Spleen (tissue), 11 donors: ENCODE results near the gene KDF1. TPM values are rescaled to one million over a fixed set of nuclear protein-coding genes. Genes with fewer than 3 reads are reported as not detected.

Experiments
- DNase-seq: peaks from one replicate; pipeline ENCODE4 v3.0.0-alpha.2; 2020
- H3K27ac ChIP-seq, 8 donors: fragments of 200-600 bp; sonication (generic) in 7 of 8; 1 replicate in 4 of 8; 2 replicates in 4 of 8; pipeline versions ENCODE4 v1.5.0 to v1.8.0; 2016 to 2021; ENCODE audit warnings: inconsistent platforms in 4 of 8, mild to moderate bottlenecking in 4 of 8, moderate library complexity in 1 of 8
- H3K27me3 ChIP-seq, 7 donors: fragments of 200-600 bp; sonication (generic) in 6 of 7; replicated peaks in 1 of 7; 1 replicate in 4 of 7; 2 replicates in 3 of 7; pipeline versions ENCODE4 v1.5.0 to v1.8.0; 2016 to 2021; ENCODE audit warnings: inconsistent platforms in 3 of 7, mild to moderate bottlenecking in 1 of 7
- H3K36me3 ChIP-seq, 6 donors: fragments of 200-600 bp; sonication (generic) in 5 of 6; 1 replicate in 4 of 6; 2 replicates in 2 of 6; pipeline versions ENCODE4 v1.5.0 to v1.8.0; 2016 to 2021; ENCODE audit warnings: inconsistent platforms in 2 of 6
- H3K4me1 ChIP-seq, 6 donors: fragments of 200-600 bp; sonication (generic) in 5 of 6; 1 replicate in 3 of 6; 2 replicates in 3 of 6; pipeline versions ENCODE4 v1.5.0 to v1.8.0; 2016 to 2021; ENCODE audit warnings: inconsistent platforms in 3 of 6
- H3K4me3 ChIP-seq, 8 donors: fragments of 200-600 bp; sonication (generic) in 7 of 8; 1 replicate in 4 of 8; 2 replicates in 4 of 8; pipeline versions ENCODE4 v1.5.0 to v1.8.0; 2016 to 2021; ENCODE audit warnings: inconsistent platforms in 4 of 8, mild to moderate bottlenecking in 4 of 8, moderate library complexity in 2 of 8
- H3K9me3 ChIP-seq, 8 donors: fragments of 200-600 bp; sonication (generic) in 7 of 8; 1 replicate in 4 of 8; 2 replicates in 4 of 8; pipeline versions ENCODE4 v1.5.0 to v1.8.0; 2016 to 2021; ENCODE audit warnings: inconsistent platforms in 4 of 8
- POLR2A ChIP-seq, 3 donors: fragments of 450-650 bp; IDR thresholded peaks; one replicate each; pipeline ENCODE4 v1.5.1; 2017; ENCODE audit warnings: antibody characterized with exemption in 3 of 3, mild to moderate bottlenecking in 1 of 3
- POLR2AphosphoS5 ChIP-seq, 3 donors: sonication (generic); formaldehyde crosslinking; IDR thresholded peaks; one replicate each; pipeline ENCODE4 v1.5.1; 2017; ENCODE audit warnings: antibody characterized with exemption in 3 of 3
- WGBS, 5 donors: extraction: QIAGEN DNeasy Blood & Tissue Kit in 3 of 5; methylation state at CpG; one replicate each; pipeline versions ENCODE4 v1.1.5 to v1.1.7; 2013 to 2018; 5-methylcytosine and 5-hydroxymethylcytosine counted together
- intact Hi-C: fragments of 100-400 bp; cut with DNase I; formaldehyde crosslinking; loops from one replicate; pipeline ENCODE4 v1.15.0; 2023; ENCODE audit warnings: low total_unique reads
- polyA plus RNA-seq, 3 donors: library from polyadenylated mRNA; stranded (reverse); fragments of 200-250 nt; gene quantifications; one replicate each; pipeline ENCODE4 v1.2.1, GENCODE V29; 2013
- total RNA-seq, 7 donors: library from RNA; depleted of rRNA in 3 of 7; stranded (reverse); fragments of >200 nt in 3 of 7; fragmentation: NEBNext Ultra II Directional in 4 of 7; extraction: Animal tissue kit (Norgen Biotek cat#: 25700) in 4 of 7; gene quantifications; one replicate each; pipeline versions ENCODE4 v1.1.0 to v1.2.1, GENCODE V29; 2016 to 2021
- TF ChIP-seq, protein P1 (sequence below), 11 experiments: fragments of 200-600 bp in 7 of 11; fragments of 450-650 bp in 4 of 11; sonication (generic) in 4 of 11; IDR thresholded peaks in 8 of 11; conservative IDR thresholded peaks in 3 of 11; 1 replicate in 7 of 11; 2 replicates in 4 of 11; pipeline versions ENCODE4 v1.4.0 to v1.8.0; 2016 to 2021; ENCODE audit warnings: antibody characterized with exemption in 11 of 11, inconsistent platforms in 4 of 11, mild to moderate bottlenecking in 1 of 11
- donor health status: healthy with polysubstance abuse.
- donor health status: DM: no; HTN: no; CAD: no; lungs with moderate emphysema.
- donor health status: DM: no; HTN: no; CAD: no.
- donor health status: Bipolar disorder and iron deficiency.
- donor health status: healthy.
- donor health status: DM: no; HTN: no; CAD: no.
- donor health status: DM: yes; HTN: yes; CAD: no.

Gene KDF1
- total and polyA plus RNA-seq, 10 donors: 0.44 to 2.1 (median 0.98) TPM

GRCh38 chr1:26970810-26971209 is 10.5 kb upstream of the KDF1 start:
- no peak overlapping the region for H3K27ac ChIP-seq
- no peak for TF ChIP-seq POLR2A (IDR thresholded peaks at IDR 0.05)
- no peak for TF ChIP-seq POLR2AphosphoS5 (IDR thresholded peaks at IDR 0.05)
- TF ChIP-seq, protein P1, sequence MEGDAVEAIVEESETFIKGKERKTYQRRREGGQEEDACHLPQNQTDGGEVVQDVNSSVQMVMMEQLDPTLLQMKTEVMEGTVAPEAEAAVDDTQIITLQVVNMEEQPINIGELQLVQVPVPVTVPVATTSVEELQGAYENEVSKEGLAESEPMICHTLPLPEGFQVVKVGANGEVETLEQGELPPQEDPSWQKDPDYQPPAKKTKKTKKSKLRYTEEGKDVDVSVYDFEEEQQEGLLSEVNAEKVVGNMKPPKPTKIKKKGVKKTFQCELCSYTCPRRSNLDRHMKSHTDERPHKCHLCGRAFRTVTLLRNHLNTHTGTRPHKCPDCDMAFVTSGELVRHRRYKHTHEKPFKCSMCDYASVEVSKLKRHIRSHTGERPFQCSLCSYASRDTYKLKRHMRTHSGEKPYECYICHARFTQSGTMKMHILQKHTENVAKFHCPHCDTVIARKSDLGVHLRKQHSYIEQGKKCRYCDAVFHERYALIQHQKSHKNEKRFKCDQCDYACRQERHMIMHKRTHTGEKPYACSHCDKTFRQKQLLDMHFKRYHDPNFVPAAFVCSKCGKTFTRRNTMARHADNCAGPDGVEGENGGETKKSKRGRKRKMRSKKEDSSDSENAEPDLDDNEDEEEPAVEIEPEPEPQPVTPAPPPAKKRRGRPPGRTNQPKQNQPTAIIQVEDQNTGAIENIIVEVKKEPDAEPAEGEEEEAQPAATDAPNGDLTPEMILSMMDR (IDR thresholded peaks at IDR 0.05 in 8 of 11, conservative IDR thresholded peaks at IDR 0.05 in 3 of 11): no peak
- intact Hi-C loops: no loop called here
- H3K4me3 ChIP-seq: no peak overlapping the region
- WGBS, 5 donors: 70 to 87% (median 81%) methylated on average over 6 to 7 of the region's 7 CpGs
- H3K4me1 ChIP-seq: no peaks in the 10 kb centered on the region
- peaks cover 0 to 29% (median 0%) of the 10 kb centered on the region in 7 donors for H3K27me3 ChIP-seq
- no peak for DNase-seq
- no peaks in the 10 kb centered on the region for H3K36me3 ChIP-seq
- no peaks in the 10 kb centered on the region for H3K9me3 ChIP-seq

DNA sequence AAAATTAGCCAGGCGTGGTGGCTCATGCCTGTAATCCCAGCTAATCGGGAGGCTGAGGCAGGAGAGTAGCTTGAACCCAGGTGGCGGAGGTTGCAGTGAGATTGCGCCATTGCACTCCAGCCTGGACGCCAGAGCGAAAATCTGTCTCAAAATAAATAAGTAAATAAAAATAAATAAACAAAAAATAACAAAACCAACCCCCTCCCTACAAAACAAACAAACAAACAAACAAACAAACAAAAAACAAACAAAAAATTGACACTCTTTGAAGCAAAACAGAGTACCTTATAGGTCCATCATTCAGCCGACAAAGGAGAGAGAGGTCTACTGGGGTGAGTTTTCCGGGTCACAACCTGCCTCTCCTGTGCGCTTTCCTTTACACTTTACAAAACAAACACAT is 5.4 kb upstream of the KDF1 start:
- Histone ChIP-seq H3K9me3 (no peaks in the 10 kb centered on the region), H3K4me1 (peaks cover 0 to 3% (median 2%) of the 10 kb centered on the region in 6 donors), H3K4me3 (no peak overlapping the region), H3K27me3 (peaks cover 0 to 45% (median 3%) of the 10 kb centered on the region in 7 donors), H3K36me3 (no peaks in the 10 kb centered on the region), H3K27ac (no peak overlapping the region)
- no peak for DNase-seq
- 86 to 93% (median 89%) methylated on average over 9 of the region's 9 CpGs for WGBS, 5 donors
- intact Hi-C loops: no loop called here
- TF ChIP-seq POLR2AphosphoS5 (IDR thresholded peaks at IDR 0.05): no peak
- TF ChIP-seq POLR2A (IDR thresholded peaks at IDR 0.05): no peak
- TF ChIP-seq, protein P1 (IDR thresholded peaks at IDR 0.05 in 8 of 11, conservative IDR thresholded peaks at IDR 0.05 in 3 of 11): no peak

- WGBS, 5 donors: 84 to 94% (median 90%) methylated on average over 6 of the region's 6 CpGs
- TF ChIP-seq, protein P1 (IDR thresholded peaks at IDR 0.05 in 8 of 11, conservative IDR thresholded peaks at IDR 0.05 in 3 of 11): no peak
- TF ChIP-seq POLR2A (IDR thresholded peaks at IDR 0.05): no peak
Observed at GRCh38 chr1:26965213-26965612, 4.9 kb upstream of the KDF1 start.

DNA sequence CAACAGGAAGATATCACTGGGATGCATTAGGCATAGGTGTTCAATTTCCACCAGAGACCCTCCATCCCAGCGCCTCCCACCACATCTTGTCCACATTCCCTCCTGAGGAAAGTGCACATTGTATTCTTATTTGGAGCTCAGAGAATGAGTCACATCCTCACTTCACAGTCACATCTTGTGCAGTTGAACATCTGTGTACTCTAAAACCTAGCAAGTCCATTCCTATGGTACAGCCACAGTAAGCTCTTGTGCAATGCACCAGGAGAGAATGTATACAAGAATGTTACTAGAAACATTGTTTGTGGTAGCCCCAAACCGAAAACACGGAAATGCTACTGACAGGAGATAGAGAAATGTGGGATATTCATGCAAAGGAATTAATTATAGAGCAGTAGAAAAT is 1.6 kb upstream of the KDF1 start:
- no peak for DNase-seq
- Histone ChIP-seq H3K27me3 (peaks cover 0 to 62% (median 25%) of the 10 kb centered on the region in 7 donors), H3K9me3 (peaks cover 0 to 1% (median 0%) of the 10 kb centered on the region in 8 donors), H3K36me3 (no peaks in the 10 kb centered on the region), H3K4me3 (no peak overlapping the region), H3K27ac (no peak overlapping the region), H3K4me1 (peaks cover 0 to 20% (median 17%) of the 10 kb centered on the region in 6 donors)
- intact Hi-C loops: no loop called here
- WGBS, 5 donors: 49 to 70% (median 65%) methylated on average over 3 of the region's 3 CpGs
- TF ChIP-seq POLR2AphosphoS5 (IDR thresholded peaks at IDR 0.05): no peak
- TF ChIP-seq, protein P1 (IDR thresholded peaks at IDR 0.05 in 8 of 11, conservative IDR thresholded peaks at IDR 0.05 in 3 of 11): no peak
- TF ChIP-seq POLR2A (IDR thresholded peaks at IDR 0.05): no peak

More at GRCh38 chr1:26965213-26965612, 4.9 kb upstream of the KDF1 start:
- Histone ChIP-seq H3K9me3 (no peaks in the 10 kb centered on the region), H3K4me3 (no peak overlapping the region), H3K4me1 (peaks cover 0 to 8% (median 6%) of the 10 kb centered on the region in 6 donors), H3K36me3 (no peaks in the 10 kb centered on the region), H3K27me3 (peaks cover 0 to 48% (median 7%) of the 10 kb centered on the region in 7 donors), H3K27ac (no peak overlapping the region)
- intact Hi-C loops: no loop called here
- no peak for DNase-seq
